K562 (cell line): ENCODE results near the gene HOXB3. TPM values are rescaled to one million over a fixed set of nuclear protein-coding genes. Genes with fewer than 3 reads are reported as not detected.

Experiments used
- ARHGAP35 ChIP-seq: fragments of 450-650 bp; IDR thresholded peaks from 2 replicates; pipeline ENCODE4 v1.6.1; 2018; ENCODE audit not compliant: partially characterized antibody
- EZH2 ChIP-seq: IDR thresholded peaks from 2 replicates; pipeline ENCODE4 v1.6.1; 2012; ENCODE audit warnings: low read depth, mild to moderate bottlenecking, inconsistent platforms, low read length, borderline replicate concordance
- GABPB2 ChIP-seq: fragments of 250-450 bp; sonication (Bioruptor Pico); conservative IDR thresholded peaks from 2 replicates; pipeline ENCODE4 v1.5.1; 2021; ENCODE audit warnings: mild to moderate bottlenecking
- HDAC6 ChIP-seq: IDR thresholded peaks from 2 replicates; pipeline ENCODE4 v1.6.1; 2012; ENCODE audit warnings: low read depth, mild to moderate bottlenecking, control low read depth, inconsistent platforms, low read length, moderate library complexity
- KHSRP ChIP-seq: fragments of 450-650 bp; IDR thresholded peaks from 2 replicates; pipeline ENCODE4 v1.6.1; 2017
- KLF1 ChIP-seq: fragments of 450-650 bp; IDR thresholded peaks from 2 replicates; pipeline ENCODE4 v1.6.1; 2016; ENCODE audit warnings: missing genetic modification characterization, missing compliant biosample characterization
- MCM7 ChIP-seq, 2 experiments: fragments of 450-650 bp; IDR thresholded peaks; 2 replicates each; pipeline ENCODE4 v1.6.1; 2016 to 2018
- NR2C2 ChIP-seq, 2 experiments: fragments of 200-800 bp in 1 of 2; sonication (Bioruptor generic) in 1 of 2; sonication (generic) in 1 of 2; formaldehyde crosslinking in 1 of 2; IDR thresholded peaks; 2 replicates each; pipeline versions ENCODE4 v1.6.1 to v1.8.0; 2016 to 2022; ENCODE audit warnings: mild to moderate bottlenecking in 1 of 2, missing compliant biosample characterization in 1 of 2, missing genetic modification characterization in 1 of 2, missing genetic modification reagents in 1 of 2
- POLR2AphosphoS5 ChIP-seq: IDR thresholded peaks from 2 replicates; pipeline ENCODE4 v1.6.1; 2011; ENCODE audit warnings: mild to moderate bottlenecking, low read depth, low read length, moderate library complexity; ENCODE audit not compliant: control insufficient read depth, insufficient read depth
- RBM15 ChIP-seq: fragments of 200-400 bp; formaldehyde crosslinking; IDR thresholded peaks from 2 replicates; pipeline ENCODE4 v1.6.1; 2018; ENCODE audit warnings: mild to moderate bottlenecking, low read length, moderate library complexity; ENCODE audit not compliant: insufficient read depth
- RFX5 ChIP-seq: IDR thresholded peaks from 2 replicates; pipeline ENCODE4 v1.6.1; 2011; ENCODE audit warnings: low read depth, mild to moderate bottlenecking, improper control_type of control experiment, low read length
- SMARCA4 ChIP-seq: fragments of 450-650 bp; IDR thresholded peaks from 2 replicates; pipeline ENCODE4 v1.6.1; 2016
- SRSF1 ChIP-seq: fragments of 200-400 bp; formaldehyde crosslinking; IDR thresholded peaks from 2 replicates; pipeline ENCODE4 v1.6.1; 2017; ENCODE audit warnings: mild to moderate bottlenecking, low read depth, low read length, moderate library complexity
- WHSC1 ChIP-seq: IDR thresholded peaks from one replicate; pipeline ENCODE4 v1.6.1; 2012; ENCODE audit warnings: low read length, control low read depth, inconsistent platforms
- ZBTB40 ChIP-seq, 2 experiments: fragments of 450-650 bp in 1 of 2; sonication (generic) in 1 of 2; formaldehyde crosslinking in 1 of 2; IDR thresholded peaks; 2 replicates each; pipeline versions ENCODE4 v1.7.1 to v1.9.0; 2016 to 2022; ENCODE audit warnings: inconsistent platforms in 1 of 2, mild to moderate bottlenecking in 1 of 2, missing genetic modification reagents in 1 of 2
- ZEB2 ChIP-seq: fragments of 450-650 bp; IDR thresholded peaks from 2 replicates; pipeline ENCODE4 v1.6.1; 2016
- ZKSCAN3 ChIP-seq: fragments of 250-450 bp; sonication (Bioruptor Pico); IDR thresholded peaks from 2 replicates; pipeline ENCODE4 v1.4.0; 2020
- ZNF184 ChIP-seq: sonication (generic); formaldehyde crosslinking; IDR thresholded peaks from 2 replicates; pipeline ENCODE4 v1.5.0; 2020; ENCODE audit warnings: missing genetic modification reagents
- ZNF445 ChIP-seq: fragments of 250-450 bp; sonication (Bioruptor Pico); IDR thresholded peaks from 2 replicates; pipeline ENCODE4 v1.4.0; 2020; ENCODE audit warnings: low read depth, mild to moderate bottlenecking, moderate library complexity
- ZNF507 ChIP-seq: conservative IDR thresholded peaks from 2 replicates; pipeline ENCODE4 v1.6.1; 2017; ENCODE audit warnings: missing genetic modification characterization, missing compliant biosample characterization
- ZNF695 ChIP-seq: fragments of 450-650 bp; formaldehyde crosslinking; IDR thresholded peaks from 2 replicates; pipeline ENCODE4 v1.4.0; 2020; ENCODE audit warnings: mild to moderate bottlenecking, moderate library complexity
- polyA plus RNA-seq, 8 experiments: library from polyadenylated mRNA; depleted of rRNA in 4 of 8; stranded (reverse) in 5 of 8; unstranded in 3 of 8; fragments of >200 nt; fragmentation: Nextera tagmentation in 2 of 8; fragmentation: Illumina TruSeq in 1 of 8; extraction: Ambion mirVana in 2 of 8; extraction: Trizol in 1 of 8; gene quantifications; 2 replicates each; pipeline versions ENCODE4 v1.2.1 to v1.2.3, GENCODE V29; 2011 to 2014; ENCODE audit warnings: inconsistent platforms in 1 of 8, missing spikeins in 1 of 8
- total RNA-seq, 7 experiments: library from RNA; depleted of rRNA in 6 of 7; stranded (reverse); fragments of >200 nt in 6 of 7; fragmentation: Illumina TruSeq in 2 of 7; extraction: Trizol in 2 of 7; gene quantifications; 2 replicates each; pipeline versions ENCODE4 v1.2.1 to v1.2.3, GENCODE V29; 2011 to 2021; ENCODE audit warnings: low replicate concordance in 1 of 7

HOXB3 gene
- total and polyA plus RNA-seq, 9 of the 15 experiments (the other 6 are each of a cell fraction or from before 2014, with no cell fraction given): 2.4 to 41.3 (median 20.2) TPM

- TF ChIP-seq ZBTB40 (IDR thresholded peaks at IDR 0.05) (no peak), ZBTB40 (CRISPR knock-in tag; IDR thresholded peaks at IDR 0.05) (no peak), GABPB2 (CRISPR knock-in tag) (no peak), HDAC6 (no peak), KHSRP (no peak), RFX5 (no peak), RBM15 (no peak), ZNF507 (tag) (no peak), SMARCA4 (no peak; the same call in 1 of the 2 replicates), POLR2AphosphoS5 (no peak; the same call in 1 of the 2 replicates), ARHGAP35 (no peak), ZNF184 (CRISPR knock-in tag) (no peak), ZNF445 (no peak), NR2C2 (CRISPR knock-in tag; IDR thresholded peaks at IDR 0.05) (no peak), NR2C2 (tag; IDR thresholded peaks at IDR 0.05) (no peak), SRSF1 (no peak), EZH2 (no peak), ZKSCAN3 (CRISPR knock-in tag) (no peak), WHSC1 (no peak), KLF1 (tag) (no peak), MCM7 (IDR thresholded peaks at IDR 0.05) (no peak), ZEB2 (no peak), ZNF695 (CRISPR knock-in tag) (no peak)
Measured at GRCh38 chr17:48522031-48522653, 67.9 kb downstream of the HOXB3 start (continued).
